Retinal pigment epithelial cell (primary cell): ENCODE results near the gene TTLL5.

ENCODE experiments used
- DNase-seq: peaks from one replicate; pipeline ENCODE4 v3.0.0-alpha.2; 2010; ENCODE audit warnings: low read depth
- H3K4me3 ChIP-seq: 2 replicates; pipeline ENCODE4 v1.5.1; 2011; ENCODE audit warnings: mild to moderate bottlenecking, low read length, control low read depth, moderate library complexity
- TF ChIP-seq, protein P1 (sequence below): conservative IDR thresholded peaks from 2 replicates; pipeline ENCODE4 v1.5.1; 2011; ENCODE audit warnings: low read depth, low read length, control low read depth, inconsistent platforms

Gene TTLL5

DNA sequence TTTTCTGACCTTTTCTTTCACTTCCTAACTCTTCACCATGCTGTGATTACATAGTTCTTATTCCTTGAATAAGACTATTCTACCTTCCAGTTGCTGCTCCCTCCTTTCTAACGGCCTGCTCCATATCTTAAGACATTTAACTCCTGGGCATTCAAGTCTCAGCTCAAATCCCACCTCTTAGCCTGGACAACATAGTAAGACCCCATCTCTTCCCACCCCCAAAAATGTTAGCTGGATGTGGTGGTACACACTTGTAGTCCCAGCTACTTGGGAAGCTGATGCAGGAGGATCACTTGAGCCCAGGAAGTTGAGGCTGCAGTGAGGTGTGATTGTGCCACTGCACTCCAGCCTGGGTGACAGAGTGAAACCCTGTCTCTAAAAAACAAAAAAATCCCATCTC, 11.3 kb upstream of the TTLL5 start:
- H3K4me3 ChIP-seq, result no peak overlapping the region
- no peak for DNase-seq
- TF ChIP-seq, protein P1, sequence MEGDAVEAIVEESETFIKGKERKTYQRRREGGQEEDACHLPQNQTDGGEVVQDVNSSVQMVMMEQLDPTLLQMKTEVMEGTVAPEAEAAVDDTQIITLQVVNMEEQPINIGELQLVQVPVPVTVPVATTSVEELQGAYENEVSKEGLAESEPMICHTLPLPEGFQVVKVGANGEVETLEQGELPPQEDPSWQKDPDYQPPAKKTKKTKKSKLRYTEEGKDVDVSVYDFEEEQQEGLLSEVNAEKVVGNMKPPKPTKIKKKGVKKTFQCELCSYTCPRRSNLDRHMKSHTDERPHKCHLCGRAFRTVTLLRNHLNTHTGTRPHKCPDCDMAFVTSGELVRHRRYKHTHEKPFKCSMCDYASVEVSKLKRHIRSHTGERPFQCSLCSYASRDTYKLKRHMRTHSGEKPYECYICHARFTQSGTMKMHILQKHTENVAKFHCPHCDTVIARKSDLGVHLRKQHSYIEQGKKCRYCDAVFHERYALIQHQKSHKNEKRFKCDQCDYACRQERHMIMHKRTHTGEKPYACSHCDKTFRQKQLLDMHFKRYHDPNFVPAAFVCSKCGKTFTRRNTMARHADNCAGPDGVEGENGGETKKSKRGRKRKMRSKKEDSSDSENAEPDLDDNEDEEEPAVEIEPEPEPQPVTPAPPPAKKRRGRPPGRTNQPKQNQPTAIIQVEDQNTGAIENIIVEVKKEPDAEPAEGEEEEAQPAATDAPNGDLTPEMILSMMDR, result no peak

DNA sequence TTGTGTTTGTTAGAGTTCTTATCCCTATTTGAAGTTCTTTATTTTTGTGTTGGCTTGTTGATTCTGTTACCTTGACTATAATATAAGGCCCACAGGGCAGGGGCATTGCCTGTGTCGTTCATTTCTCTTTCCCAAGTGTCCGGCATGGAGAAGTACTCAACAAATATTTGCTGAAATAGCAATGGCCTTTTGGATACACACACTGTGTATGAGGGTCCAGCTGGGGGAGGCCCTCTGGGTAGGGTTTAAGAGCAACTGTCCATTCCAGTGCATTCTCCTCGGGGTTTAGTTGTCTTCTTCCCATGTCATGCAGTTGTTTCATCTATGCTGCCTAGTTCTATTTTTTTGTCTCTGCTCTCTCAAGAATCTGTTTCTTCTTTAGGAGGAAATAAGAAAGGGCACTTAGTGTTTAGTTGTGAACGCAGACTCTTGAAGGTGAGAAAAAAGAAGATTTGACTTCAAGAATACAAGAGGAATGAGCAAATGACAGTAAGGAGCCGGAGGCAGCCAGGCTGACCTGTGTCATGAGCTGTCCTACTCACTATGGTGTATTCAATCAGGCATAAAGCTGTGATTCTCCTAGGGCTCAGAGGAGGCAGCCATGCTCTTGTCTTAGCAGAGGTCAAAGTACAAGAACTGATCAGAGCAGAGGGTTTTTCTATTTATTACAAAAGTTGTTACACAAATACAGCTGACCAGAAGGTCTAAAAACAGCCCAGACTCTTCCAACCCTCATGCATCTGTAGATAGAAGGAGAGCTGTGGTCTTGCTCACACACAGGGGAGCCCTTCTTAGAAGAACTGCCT, 10.6 kb upstream of the TTLL5 start:
- TF ChIP-seq, protein P1, result no peak
- H3K4me3 ChIP-seq, result no peak overlapping the region
- no peak for DNase-seq

DNA sequence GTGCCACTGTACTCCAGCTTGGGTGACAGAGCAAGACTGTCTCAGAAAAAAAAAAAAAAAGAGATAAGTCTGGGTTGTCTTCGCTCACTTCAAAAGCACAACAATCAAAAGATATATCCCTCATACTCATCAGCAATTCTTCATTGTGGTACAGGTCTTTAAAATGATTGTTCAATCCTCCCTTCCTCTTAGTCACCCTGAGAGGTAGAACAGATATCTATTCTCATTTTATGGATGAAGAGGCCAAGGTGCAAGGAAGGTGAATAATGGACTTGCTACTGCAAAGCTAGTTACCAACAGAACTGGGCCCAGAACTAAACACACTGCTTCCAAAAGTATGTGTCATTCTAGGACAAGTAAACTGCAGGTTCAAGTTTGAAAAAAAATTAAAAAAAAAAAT, 7.5 kb upstream of the TTLL5 start:
- H3K4me3 ChIP-seq, result no peak overlapping the region
- TF ChIP-seq, protein P1, result no peak
- DNase-seq, result no peak

DNA sequence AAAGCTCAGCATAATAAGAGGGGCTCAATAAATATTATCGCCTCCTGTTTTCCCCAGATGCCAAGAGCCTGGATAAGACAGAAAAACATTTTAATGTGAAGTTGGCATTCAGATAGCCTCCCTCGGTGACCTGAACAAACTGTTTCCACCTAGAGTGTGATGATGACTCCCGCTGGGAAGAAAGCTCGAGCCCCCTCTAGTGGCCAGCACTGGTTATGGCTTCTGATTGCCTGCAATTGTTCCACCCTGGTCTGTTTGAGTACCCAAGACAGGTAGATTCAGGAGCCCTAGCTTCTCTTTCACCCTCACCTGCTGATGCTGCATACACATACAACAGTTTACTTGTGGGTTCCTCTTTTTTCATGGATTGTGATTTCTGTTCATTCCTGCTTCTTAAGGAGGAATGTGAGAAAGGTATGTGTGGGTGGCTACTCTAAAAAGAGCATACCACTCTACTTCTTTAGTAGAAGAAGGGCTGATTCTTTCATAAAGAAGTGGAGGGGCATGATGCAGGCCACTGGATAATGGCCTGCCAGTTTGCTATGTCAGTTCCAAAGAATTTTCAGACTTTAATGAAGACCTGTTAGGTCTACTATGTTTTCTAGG, 6.8 kb upstream of the TTLL5 start:
- H3K4me3 ChIP-seq, result no peak overlapping the region
- TF ChIP-seq, protein P1, result peak; percentile 100
- no peak for DNase-seq

DNA sequence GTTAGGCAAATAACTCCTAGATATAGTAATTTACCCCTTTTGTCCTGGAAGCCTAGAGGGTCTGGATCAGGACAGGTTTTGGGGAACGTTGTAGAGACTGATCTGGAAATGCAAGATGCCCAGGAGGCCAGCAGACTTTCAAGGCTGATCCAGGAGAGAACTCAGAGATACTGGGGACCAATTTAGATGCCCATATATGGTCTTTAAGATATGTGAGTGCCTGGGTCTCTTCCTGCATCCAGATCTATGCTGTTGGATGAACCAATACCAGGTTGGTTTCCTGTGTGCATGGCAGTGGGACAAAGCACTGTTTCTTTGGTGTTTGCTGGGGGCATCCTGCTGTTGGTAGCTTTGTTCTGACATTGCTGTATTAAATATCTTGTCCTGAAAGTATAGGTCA, 5.8 kb upstream of the TTLL5 start:
- no peak overlapping the region for H3K4me3 ChIP-seq
- no peak for DNase-seq
- TF ChIP-seq, protein P1, result no peak

DNA sequence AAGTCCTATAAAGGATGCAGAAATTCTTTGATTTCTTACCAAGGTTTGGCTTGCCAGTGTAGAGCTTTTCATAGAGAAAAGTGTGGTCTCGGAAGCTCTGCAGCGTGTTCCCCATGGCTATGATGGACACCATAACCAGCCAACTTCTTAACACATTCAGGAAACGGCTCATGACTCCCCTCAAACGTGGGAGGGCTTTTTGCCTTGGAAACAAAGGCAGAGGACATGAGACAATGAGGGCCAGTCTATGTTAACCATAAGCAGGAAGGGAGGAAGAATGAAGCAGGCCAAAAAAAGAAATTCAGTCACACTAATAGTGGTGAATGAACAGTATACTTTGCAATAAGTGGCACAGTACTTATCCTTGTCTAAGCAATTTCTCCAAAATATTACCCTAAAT, 3.7 kb upstream of the TTLL5 start:
- DNase-seq, result no peak
- TF ChIP-seq, protein P1, result no peak
- H3K4me3 ChIP-seq, result no peak overlapping the region

DNA sequence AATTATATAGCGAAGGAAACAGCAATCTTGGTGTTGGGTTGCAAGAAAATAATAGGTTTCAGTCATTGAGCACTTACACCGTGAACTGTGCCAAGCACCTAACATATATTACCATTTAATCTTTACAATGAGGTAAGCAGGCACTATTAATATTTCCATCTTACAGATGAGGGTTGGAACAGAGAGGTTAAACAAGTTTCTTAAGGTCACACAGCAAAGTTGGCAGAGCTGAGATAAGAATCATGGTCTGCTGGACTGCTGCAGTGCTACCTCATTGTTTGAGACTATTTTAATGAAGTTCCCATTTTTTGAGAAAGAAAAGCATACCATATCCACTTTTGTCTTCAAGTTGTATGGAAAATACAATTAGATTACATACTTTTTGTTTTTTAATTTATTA, 2.1 kb upstream of the TTLL5 start:
- TF ChIP-seq, protein P1, result no peak
- no peak for DNase-seq
- no peak overlapping the region for H3K4me3 ChIP-seq
